ENCODE measurements around the gene CMTM1.

DNA sequence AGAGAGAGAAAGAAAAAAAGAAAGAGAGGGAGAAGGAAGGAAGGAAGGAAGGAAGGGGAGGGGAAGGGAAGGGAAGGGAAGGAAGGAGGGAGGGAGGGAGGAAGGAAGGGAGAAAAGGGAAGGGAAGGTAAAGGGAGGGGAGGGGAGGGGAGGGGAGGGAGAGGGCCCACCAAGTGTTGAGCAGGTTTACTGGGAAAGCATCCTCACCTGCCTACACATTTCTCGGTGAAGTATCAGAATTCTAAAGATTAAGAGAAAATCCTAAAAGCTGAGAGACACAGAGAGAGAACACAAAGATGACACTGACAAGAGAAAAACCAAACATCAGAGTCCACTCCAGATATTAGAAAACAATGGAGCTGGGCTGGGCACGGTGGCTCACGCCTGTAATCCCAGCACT lies 26.0 kb downstream of the CMTM1 start:
- TF ChIP-seq CTCF (IDR thresholded peaks at IDR 0.05) (no peak), ZFX (IDR thresholded peaks at IDR 0.05; ENCODE audit: borderline replicate concordance) (no peak)
